ENCODE results near the gene GTF2A2.
"Not testable (repeated sequence)": the region's sequence is repeated elsewhere in the genome, so short reads cannot be mapped to it uniquely, and the experiment has no call there.

The GTF2A2 gene

GRCh38 chr15:59674361-59674877, 17.1 kb upstream of the GTF2A2 start:
- DNase-seq (ENCODE audit: low read depth): no peak

- DNase-seq (ENCODE audit: low read depth): no peak
Measured at GRCh38 chr15:59668556-59668955, 11.2 kb upstream of the GTF2A2 start.

GRCh38 chr15:59662260-59662659, 4.9 kb upstream of the GTF2A2 start:
- DNase-seq (ENCODE audit: low read depth): peak; percentile 41

GRCh38 chr15:59659366-59659765, 2.1 kb upstream of the GTF2A2 start:
- DNase-seq (ENCODE audit: low read depth): no peak

- no peak for DNase-seq (ENCODE audit: low read depth)
Measured at GRCh38 chr15:59657635-59658125, 365 bp upstream of the GTF2A2 start.

GRCh38 chr15:59654046-59654445, 3.3 kb downstream of the GTF2A2 start:
- no peak for DNase-seq (ENCODE audit: low read depth)

- DNase-seq (ENCODE audit: low read depth): peak; percentile 52
Measured at GRCh38 chr15:59649603-59650002, 7.7 kb downstream of the GTF2A2 start.

GRCh38 chr15:59647085-59647484, 10.2 kb downstream of the GTF2A2 start:
- DNase-seq (ENCODE audit: low read depth): no peak

- no peak for DNase-seq (ENCODE audit: low read depth)
Measured at GRCh38 chr15:59646277-59646676, 11.0 kb downstream of the GTF2A2 start.

- not testable (repeated sequence) for DNase-seq (ENCODE audit: low read depth)
Measured at GRCh38 chr15:59645812-59646211, 11.5 kb downstream of the GTF2A2 start.

- peak; percentile 18 for DNase-seq (ENCODE audit: low read depth)
Measured at GRCh38 chr15:59644756-59645155, 12.6 kb downstream of the GTF2A2 start.

GRCh38 chr15:59642351-59642750, 15.0 kb downstream of the GTF2A2 start:
- DNase-seq (ENCODE audit: low read depth): no peak

- not testable (repeated sequence) for DNase-seq (ENCODE audit: low read depth)
Measured at GRCh38 chr15:59637507-59637906, 19.8 kb downstream of the GTF2A2 start.

GRCh38 chr15:59636184-59636583, 21.1 kb downstream of the GTF2A2 start:
- DNase-seq (ENCODE audit: low read depth): no peak

GRCh38 chr15:59632714-59633113, 24.6 kb downstream of the GTF2A2 start:
- DNase-seq (ENCODE audit: low read depth): peak; percentile 4

- peak; percentile 45 for DNase-seq (ENCODE audit: low read depth)
Measured at GRCh38 chr15:59622289-59622688, 35.0 kb downstream of the GTF2A2 start.

- no peak for DNase-seq (ENCODE audit: low read depth)
Measured at GRCh38 chr15:59618406-59618805, 38.9 kb downstream of the GTF2A2 start.

- DNase-seq (ENCODE audit: low read depth): no peak
Measured at GRCh38 chr15:59616379-59616778, 40.9 kb downstream of the GTF2A2 start.

GRCh38 chr15:59615661-59616060, 41.7 kb downstream of the GTF2A2 start:
- DNase-seq (ENCODE audit: low read depth): no peak

- no peak for DNase-seq (ENCODE audit: low read depth)
Measured at GRCh38 chr15:59614153-59614552, 43.2 kb downstream of the GTF2A2 start.

- DNase-seq (ENCODE audit: low read depth): peak; percentile 8
Measured at GRCh38 chr15:59611276-59612260, 45.7 kb downstream of the GTF2A2 start, which contains the start of gene GCNT3. Gene GCNT3 (plus strand): TSS chr15:59611783. CDS start chr15:59618239, 6,456 bp downstream.

GRCh38 chr15:59609730-59610712, 47.3 kb downstream of the GTF2A2 start:
- DNase-seq (ENCODE audit: low read depth): peak; percentile 2

All from EH (cell line).